ENCODE results near the gene DYTN.

- TF ChIP-seq CTCF (conservative IDR thresholded peaks at IDR 0.05; ENCODE audit: low read length) (no peak), EZH2phosphoT487 (IDR thresholded peaks at IDR 0.05; ENCODE audit: borderline replicate concordance, low read depth, low read length) (no peak)
These were observed 21.1 kb upstream of the DYTN start for GRCh38 chr2:206739271-206739670.
